AG09319 (cell line): ENCODE data around the gene KLHL36.

Experiments used
- DNase-seq: peaks from one replicate; pipeline ENCODE4 v3.0.0-alpha.2; 2010; ENCODE audit warnings: low read depth; ENCODE audit errors: extremely low read depth
- TF ChIP-seq, protein P1 (sequence below): IDR thresholded peaks from 2 replicates; pipeline ENCODE4 v1.5.1; 2011; ENCODE audit warnings: low read depth, mild to moderate bottlenecking, inconsistent platforms, low read length, moderate library complexity

Gene KLHL36

DNA sequence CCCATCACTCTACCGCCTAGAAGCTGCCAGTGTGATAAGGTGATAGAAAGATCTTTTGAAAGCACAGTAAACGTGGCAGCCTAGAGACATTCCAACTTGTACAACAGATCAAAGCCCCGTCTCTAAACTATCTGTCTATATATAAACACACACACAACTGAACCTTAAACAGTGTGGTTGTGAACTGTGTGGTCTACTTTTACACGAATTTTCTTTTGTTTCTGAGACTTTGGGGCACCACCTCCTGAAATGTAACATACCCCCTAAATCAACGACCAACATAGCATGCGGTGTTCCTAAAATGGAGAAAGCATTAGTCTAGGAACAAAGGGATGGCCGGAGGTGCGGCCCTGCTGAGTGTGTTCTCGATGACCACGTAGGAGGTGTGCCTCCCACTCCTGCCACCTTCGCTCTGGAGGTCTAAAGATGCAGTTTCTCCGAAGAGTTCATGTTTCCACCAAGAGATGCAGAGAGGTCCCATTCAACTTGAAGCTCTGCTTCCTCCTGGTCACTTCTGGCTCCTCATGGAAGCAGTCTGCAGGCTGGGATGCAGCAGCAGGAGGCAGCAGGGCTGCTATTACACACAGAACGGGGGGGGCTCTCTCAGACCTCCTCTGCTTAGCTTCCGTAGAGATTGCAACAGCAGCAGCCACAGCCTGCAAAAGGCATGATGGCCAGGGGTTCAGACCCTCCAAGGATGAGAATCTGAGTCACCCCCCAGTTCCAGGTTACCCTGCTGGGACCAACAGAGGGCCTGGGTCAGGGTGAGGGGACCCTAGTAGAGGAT, 28.9 kb downstream of the KLHL36 start:
- DNase-seq = no peak
- TF ChIP-seq, protein P1, sequence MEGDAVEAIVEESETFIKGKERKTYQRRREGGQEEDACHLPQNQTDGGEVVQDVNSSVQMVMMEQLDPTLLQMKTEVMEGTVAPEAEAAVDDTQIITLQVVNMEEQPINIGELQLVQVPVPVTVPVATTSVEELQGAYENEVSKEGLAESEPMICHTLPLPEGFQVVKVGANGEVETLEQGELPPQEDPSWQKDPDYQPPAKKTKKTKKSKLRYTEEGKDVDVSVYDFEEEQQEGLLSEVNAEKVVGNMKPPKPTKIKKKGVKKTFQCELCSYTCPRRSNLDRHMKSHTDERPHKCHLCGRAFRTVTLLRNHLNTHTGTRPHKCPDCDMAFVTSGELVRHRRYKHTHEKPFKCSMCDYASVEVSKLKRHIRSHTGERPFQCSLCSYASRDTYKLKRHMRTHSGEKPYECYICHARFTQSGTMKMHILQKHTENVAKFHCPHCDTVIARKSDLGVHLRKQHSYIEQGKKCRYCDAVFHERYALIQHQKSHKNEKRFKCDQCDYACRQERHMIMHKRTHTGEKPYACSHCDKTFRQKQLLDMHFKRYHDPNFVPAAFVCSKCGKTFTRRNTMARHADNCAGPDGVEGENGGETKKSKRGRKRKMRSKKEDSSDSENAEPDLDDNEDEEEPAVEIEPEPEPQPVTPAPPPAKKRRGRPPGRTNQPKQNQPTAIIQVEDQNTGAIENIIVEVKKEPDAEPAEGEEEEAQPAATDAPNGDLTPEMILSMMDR = no peak

DNA sequence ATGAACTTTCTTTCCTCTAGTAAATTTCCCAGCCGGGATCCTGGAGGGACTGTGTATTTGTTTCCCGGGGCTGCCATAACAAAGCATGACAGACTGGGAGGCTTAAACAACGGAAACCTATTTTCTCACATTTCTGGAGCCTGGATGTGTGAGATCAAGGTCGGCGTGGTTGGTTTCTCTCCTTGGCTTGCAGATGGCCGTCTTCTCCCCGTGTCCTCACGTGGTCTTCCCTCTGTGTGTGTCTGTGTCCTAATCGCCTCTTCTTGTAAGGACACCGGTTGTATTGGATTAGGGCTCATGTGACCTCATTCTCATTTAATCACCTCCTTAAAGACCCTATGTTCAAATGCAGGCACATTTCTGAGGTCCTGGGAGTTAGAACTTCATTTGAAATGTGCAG, 29.5 kb downstream of the KLHL36 start:
- TF ChIP-seq, protein P1 = no peak
- DNase-seq = no peak

DNA sequence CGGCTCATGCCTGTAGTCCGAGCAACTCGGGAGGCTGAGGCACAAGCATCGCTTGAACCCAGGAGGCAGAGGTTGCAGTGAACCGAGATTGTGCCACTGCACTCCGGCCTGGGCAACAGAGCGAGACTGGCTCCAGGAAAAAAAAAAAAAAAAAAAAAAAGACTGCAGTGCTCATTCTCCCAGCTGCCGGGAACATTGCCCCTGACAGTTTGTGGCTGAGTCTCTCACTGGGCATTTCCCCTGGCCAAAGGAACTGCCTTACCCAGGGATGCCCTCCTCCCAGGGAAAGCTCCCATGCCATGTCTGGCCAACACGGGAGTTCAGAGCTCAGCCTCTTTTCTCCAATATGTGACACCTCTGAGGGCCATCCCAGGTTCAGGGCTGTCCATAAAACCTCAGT, 30.2 kb downstream of the KLHL36 start:
- TF ChIP-seq, protein P1 = no peak
- DNase-seq = no peak

DNA sequence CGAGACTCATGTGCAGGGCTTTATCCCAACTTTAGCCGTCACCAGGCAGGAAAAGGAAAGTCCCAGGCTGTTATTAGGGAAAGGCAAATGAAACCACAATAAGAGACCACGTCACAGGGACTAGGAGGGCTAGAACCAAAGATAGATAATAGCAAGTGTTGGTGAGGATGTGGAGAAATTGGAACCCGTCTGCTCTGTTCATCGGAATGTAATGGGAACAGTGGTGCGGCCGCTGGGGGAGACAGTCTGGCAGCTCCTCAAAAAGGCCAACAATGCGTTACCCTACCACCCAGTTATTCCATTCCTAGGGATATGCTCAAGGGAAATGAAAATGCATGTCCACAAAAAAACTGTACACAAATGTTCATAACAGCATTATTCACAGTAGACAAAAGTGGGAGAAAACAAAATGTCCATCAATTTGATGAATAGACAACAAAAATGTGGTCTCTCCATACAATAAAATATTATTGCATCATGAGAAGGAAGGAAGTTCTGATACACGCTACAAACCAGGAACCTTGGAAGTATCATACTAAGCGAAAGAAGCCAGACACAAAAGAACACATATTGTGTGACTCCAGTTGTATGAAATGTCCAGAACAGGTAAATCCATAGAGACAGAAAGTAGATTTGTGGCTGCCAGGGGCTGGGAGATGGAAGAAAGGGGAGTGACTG, 32.0 kb downstream of the KLHL36 start:
- no peak for DNase-seq

DNA sequence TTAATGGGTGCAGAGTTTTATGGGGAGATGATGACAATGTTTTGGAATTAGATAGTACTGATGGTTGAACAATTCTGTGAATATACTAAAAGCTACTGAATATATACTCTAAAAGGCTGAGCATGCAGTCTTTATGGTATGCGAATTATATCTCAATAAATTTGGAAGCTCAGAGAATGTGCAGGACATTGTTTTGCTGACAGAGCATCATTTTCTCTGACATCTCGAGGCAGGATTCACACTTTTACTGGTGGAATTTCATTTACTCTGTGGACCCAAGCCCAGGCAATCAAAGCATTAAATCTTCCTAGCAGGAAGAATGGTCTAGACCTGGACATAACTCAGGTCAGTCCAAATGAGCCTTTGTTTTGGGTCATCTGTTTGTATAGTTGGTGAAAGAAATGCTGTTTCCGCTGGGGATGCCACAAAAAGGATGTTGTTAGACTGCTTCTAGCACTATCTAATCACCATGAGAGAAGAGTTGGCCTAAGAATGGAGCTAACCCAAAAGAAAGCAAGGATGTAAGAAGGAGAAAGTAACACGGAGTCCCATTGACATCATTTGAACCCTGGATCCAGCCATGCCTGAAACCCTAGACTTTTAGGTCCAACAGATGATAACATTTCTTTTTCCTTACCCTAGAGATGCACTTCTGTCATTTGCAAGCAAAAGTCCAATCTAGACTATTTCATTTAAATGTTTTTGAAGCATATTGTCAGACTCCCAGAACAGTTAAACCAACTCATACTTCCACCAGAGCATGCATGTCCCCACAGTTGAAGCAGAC, 32.7 kb downstream of the KLHL36 start:
- DNase-seq = no peak
- TF ChIP-seq, protein P1 = no peak

More for the DNA sequence above, 32.0 kb downstream of the KLHL36 start:
- TF ChIP-seq, protein P1 = no peak

DNA sequence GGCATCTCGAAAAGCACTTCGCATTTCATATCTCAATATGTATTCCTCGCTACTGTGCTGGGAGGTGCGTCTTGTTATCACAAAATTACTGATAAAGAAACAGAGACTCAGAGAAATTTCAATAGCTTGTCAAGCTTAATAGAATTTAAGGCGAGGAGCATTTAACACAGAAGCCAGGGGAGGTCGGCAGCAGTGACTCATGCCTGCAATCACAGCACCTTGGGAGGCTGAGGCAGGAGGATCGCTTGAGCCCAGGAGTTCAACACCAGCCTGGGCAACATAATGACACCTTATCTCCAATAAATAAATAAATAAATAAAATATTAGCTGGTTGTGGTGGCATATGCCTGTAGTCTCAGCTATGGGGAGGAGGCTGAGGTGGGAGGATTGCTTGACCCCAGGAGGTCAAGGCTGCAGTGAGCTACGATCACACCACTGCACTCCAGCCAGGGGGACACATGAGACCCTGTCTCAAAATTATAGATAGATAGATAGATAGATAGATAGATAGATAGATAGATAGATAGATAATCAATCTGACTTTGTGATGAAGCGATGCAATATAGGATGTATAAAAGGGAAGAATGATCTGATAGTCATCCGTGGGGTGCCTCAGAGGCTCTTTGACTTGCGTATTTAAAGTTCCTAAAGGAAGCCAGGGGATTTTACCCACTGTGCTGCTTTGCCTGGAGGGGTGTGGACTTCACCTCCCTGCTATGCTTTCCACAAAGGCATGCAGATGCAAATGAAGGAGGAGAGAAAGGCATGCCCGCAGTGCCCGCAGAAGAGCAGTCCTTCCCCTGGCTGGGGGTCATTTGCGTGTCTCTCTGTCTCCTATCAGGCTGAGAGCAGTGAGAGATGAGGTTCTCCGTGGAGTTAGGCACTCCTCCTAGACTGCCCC, 35.6 kb downstream of the KLHL36 start:
- TF ChIP-seq, protein P1 = no peak
- no peak for DNase-seq
